Transverse colon (tissue), 3 donors: ENCODE data around the gene MESD.

Experiments
- EP300 ChIP-seq: sonication (generic); formaldehyde crosslinking; IDR thresholded peaks from one replicate; pipeline ENCODE4 v1.6.1; 2017; ENCODE audit warnings: antibody characterized with exemption, low read depth
- POLR2A ChIP-seq: fragments of 450-650 bp; IDR thresholded peaks from one replicate; pipeline ENCODE4 v1.6.1; 2016; ENCODE audit warnings: antibody characterized with exemption, mild to moderate bottlenecking, moderate library complexity
- TF ChIP-seq, protein P1 (sequence below), 5 experiments: fragments of 200-600 bp in 3 of 5; fragments of 450-650 bp in 2 of 5; sonication (generic) in 3 of 5; IDR thresholded peaks; 1 replicate in 2 of 5; 2 replicates in 3 of 5; pipeline ENCODE4 v1.5.1; 2016 to 2017; ENCODE audit warnings: antibody characterized with exemption in 5 of 5, inconsistent platforms in 3 of 5, mild to moderate bottlenecking in 2 of 5, moderate library complexity in 1 of 5

DNA sequence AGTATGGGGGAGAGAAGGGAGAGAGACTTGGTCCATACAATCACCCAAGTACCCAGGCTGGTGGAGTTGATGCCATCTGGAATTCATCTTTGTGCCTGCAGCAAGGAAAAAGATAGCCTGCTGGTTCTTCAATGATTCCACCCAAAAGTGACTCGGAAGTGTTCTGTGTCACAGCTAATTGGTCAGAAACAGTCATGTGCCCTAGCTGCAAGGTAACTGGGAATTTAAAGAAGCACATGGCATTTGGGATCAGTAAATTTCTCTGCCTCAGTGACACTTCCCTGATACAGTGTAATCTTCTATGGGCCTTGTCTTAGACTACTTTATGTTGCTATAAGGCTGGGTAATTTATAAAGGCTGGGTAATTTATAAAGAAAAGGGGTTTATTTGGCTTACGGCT, 28.6 kb upstream of the MESD start:
- TF ChIP-seq, protein P1, sequence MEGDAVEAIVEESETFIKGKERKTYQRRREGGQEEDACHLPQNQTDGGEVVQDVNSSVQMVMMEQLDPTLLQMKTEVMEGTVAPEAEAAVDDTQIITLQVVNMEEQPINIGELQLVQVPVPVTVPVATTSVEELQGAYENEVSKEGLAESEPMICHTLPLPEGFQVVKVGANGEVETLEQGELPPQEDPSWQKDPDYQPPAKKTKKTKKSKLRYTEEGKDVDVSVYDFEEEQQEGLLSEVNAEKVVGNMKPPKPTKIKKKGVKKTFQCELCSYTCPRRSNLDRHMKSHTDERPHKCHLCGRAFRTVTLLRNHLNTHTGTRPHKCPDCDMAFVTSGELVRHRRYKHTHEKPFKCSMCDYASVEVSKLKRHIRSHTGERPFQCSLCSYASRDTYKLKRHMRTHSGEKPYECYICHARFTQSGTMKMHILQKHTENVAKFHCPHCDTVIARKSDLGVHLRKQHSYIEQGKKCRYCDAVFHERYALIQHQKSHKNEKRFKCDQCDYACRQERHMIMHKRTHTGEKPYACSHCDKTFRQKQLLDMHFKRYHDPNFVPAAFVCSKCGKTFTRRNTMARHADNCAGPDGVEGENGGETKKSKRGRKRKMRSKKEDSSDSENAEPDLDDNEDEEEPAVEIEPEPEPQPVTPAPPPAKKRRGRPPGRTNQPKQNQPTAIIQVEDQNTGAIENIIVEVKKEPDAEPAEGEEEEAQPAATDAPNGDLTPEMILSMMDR (IDR thresholded peaks at IDR 0.05): no peak
- no peak for TF ChIP-seq POLR2A
- TF ChIP-seq EP300: no peak
